ENCODE data around the gene EYA4. TPM values are rescaled to one million over a fixed set of nuclear protein-coding genes. Genes with fewer than 3 reads are reported as not detected.

Gene EYA4
- total RNA-seq, 4 donors from 2014 or later = 0.09 to 1.1 (median 0.61) TPM

DNA sequence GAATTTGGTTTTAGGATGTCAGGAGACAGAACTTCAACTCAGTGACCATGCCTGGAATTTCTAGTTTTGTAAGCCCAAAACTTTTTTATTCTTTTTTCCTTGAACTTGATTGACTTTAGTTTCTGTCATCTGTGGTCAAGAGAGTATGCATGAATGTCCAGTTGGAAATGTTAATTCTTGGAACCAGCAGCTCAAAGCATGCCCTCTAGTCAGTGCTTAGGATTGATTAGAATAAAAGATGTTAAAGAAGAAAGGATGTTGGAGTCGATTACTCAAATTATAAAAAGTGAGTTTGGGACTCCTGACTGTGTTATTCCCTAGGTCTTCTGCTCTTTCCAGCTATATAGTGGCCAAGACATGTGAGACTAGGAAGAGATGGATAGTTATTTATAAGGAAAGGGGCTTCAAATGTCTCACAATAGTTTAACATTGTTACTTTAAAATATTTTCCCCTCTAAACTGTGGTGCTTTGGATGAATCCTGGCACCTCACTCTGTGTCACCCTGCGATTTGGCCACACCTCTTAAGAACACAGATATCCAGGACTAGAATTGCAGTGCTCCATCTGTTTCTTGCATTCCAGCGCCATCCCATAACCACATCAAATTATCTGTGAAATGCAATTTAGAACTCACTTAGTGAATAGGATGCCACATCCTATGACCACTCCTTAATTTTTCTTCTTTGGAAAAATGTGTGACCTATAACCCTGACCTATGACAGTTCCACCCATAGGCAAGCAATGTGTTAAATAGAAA is 298.5 kb downstream of the EYA4 start:
- H3K27ac ChIP-seq = no peak overlapping the region
- TF ChIP-seq, protein P1, sequence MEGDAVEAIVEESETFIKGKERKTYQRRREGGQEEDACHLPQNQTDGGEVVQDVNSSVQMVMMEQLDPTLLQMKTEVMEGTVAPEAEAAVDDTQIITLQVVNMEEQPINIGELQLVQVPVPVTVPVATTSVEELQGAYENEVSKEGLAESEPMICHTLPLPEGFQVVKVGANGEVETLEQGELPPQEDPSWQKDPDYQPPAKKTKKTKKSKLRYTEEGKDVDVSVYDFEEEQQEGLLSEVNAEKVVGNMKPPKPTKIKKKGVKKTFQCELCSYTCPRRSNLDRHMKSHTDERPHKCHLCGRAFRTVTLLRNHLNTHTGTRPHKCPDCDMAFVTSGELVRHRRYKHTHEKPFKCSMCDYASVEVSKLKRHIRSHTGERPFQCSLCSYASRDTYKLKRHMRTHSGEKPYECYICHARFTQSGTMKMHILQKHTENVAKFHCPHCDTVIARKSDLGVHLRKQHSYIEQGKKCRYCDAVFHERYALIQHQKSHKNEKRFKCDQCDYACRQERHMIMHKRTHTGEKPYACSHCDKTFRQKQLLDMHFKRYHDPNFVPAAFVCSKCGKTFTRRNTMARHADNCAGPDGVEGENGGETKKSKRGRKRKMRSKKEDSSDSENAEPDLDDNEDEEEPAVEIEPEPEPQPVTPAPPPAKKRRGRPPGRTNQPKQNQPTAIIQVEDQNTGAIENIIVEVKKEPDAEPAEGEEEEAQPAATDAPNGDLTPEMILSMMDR (IDR thresholded peaks at IDR 0.05) = no peak
- no peak for TF ChIP-seq POLR2A (IDR thresholded peaks at IDR 0.05)
- intact Hi-C loops (cut with DNase I) = no loop called here
- H3K9me3 ChIP-seq = no peaks in the 10 kb centered on the region
- 60 to 66% methylated on average over 3 of the region's 3 CpGs for WGBS, 2 donors
- no peaks in the 10 kb centered on the region for H3K4me1 ChIP-seq
- no peaks in the 10 kb centered on the region for H3K27me3 ChIP-seq
- DNase-seq = no peak
- H3K4me3 ChIP-seq = no peak overlapping the region
- H3K36me3 ChIP-seq = no peaks in the 10 kb centered on the region

GRCh38 chr6:133540361-133540760 is 299.2 kb downstream of the EYA4 start:
- TF ChIP-seq, protein P1 (IDR thresholded peaks at IDR 0.05) = no peak
- no peak for TF ChIP-seq POLR2A (IDR thresholded peaks at IDR 0.05)
- Histone ChIP-seq H3K36me3 (no peaks in the 10 kb centered on the region), H3K4me1 (no peaks in the 10 kb centered on the region), H3K27ac (no peak overlapping the region), H3K4me3 (no peak overlapping the region), H3K27me3 (no peaks in the 10 kb centered on the region), H3K9me3 (no peaks in the 10 kb centered on the region)
- WGBS, 2 donors = 62 to 72% methylated on average over 3 of the region's 3 CpGs
- no peak for DNase-seq
- intact Hi-C loops (cut with DNase I) = no loop called here

DNA sequence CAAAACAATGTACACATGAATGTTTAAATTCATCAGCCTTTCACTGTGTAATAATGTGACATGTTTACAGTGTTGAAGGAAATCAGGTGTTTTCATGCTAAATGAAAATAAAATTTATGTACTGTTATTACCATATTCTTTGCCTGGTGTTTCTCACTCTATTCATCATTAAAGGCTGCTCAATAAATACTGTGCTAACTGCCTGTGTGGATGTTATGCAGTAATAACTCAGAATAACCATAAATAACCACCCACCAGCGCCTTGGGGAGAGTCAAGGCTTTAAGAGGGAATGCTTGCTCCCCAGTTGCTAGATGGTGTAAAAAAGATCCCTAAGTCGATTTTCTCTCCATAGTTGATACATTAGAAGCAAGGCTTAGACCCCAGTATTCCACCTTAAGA is 299.9 kb downstream of the EYA4 start:
- H3K36me3 ChIP-seq = no peaks in the 10 kb centered on the region
- WGBS, 2 donors = 42 to 50% methylated on average over 2 of the region's 2 CpGs
- H3K4me1 ChIP-seq = no peaks in the 10 kb centered on the region
- no peak for TF ChIP-seq POLR2A (IDR thresholded peaks at IDR 0.05)
- TF ChIP-seq, protein P1 (IDR thresholded peaks at IDR 0.05) = no peak
- no peaks in the 10 kb centered on the region for H3K27me3 ChIP-seq
- H3K4me3 ChIP-seq = no peak overlapping the region
- intact Hi-C loops (cut with DNase I) = no loop called here
- no peak for DNase-seq
- H3K9me3 ChIP-seq = no peaks in the 10 kb centered on the region
- H3K27ac ChIP-seq = no peak overlapping the region

DNA sequence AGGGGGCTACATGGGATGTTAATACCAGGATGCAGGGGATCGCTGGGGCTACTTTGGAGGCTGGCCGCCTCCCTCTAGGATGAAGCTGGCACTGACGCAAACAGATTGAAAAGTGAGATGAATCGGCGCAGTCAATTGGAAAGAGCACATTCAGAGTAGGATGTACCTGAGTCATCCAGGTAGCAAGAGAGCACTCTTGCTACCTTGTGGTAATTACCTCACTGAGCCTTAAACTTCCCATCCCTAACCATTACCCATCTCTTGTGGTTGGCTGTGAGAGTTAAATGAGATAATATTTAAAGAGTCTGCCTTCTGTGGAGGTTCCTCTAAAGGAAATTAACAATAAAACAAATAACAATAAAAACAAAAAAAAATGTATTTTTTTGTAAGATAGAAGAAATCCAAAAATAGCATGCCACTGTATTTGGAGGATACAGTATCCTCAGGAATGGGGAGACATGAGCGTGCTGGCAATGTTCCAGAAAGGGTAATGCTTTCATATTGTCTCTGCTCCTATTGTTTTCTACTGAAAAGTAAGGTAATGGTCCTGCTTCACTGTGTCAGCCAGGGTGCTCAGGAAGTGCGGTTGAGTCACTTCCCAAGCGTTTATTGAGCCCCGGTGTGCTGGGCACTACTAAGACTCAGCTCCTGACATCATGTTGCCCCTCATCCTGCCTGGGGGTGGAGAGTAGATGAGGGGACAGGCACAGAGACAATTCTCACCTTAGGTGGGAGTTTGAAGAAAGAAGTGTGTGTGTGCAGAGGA is 301.1 kb downstream of the EYA4 start:
- Histone ChIP-seq H3K4me3 (no peak overlapping the region), H3K27ac (no peak overlapping the region), H3K4me1 (no peaks in the 10 kb centered on the region), H3K27me3 (no peaks in the 10 kb centered on the region), H3K36me3 (no peaks in the 10 kb centered on the region), H3K9me3 (no peaks in the 10 kb centered on the region)
- TF ChIP-seq POLR2A (IDR thresholded peaks at IDR 0.05) = no peak
- TF ChIP-seq, protein P1 (IDR thresholded peaks at IDR 0.05) = no peak
- WGBS, 2 donors = 75 to 78% methylated on average over 8 to 9 of the region's 9 CpGs
- intact Hi-C loops (cut with DNase I) = no loop called here
- DNase-seq = no peak

GRCh38 chr6:133544419-133544818 is 303.3 kb downstream of the EYA4 start:
- intact Hi-C loops (cut with DNase I) = no loop called here
- H3K36me3 ChIP-seq = no peaks in the 10 kb centered on the region
- no peak overlapping the region for H3K27ac ChIP-seq
- TF ChIP-seq, protein P1 (IDR thresholded peaks at IDR 0.05) = no peak
- TF ChIP-seq POLR2A (IDR thresholded peaks at IDR 0.05) = no peak
- no peak overlapping the region for H3K4me3 ChIP-seq
- H3K9me3 ChIP-seq = no peaks in the 10 kb centered on the region
- H3K27me3 ChIP-seq = no peaks in the 10 kb centered on the region
- 79% methylated on average over 5 of the region's 5 CpGs for WGBS, 2 donors
- no peak for DNase-seq
- H3K4me1 ChIP-seq = no peaks in the 10 kb centered on the region

Measured in esophagus squamous epithelium (tissue), 5 donors.